GM18505 (cell line): ENCODE results near the gene ARID1B.

Experiments used
- ATAC-seq: cut with Tn5 transposase; IDR thresholded peaks from one replicate; pipeline ENCODE4 v1.9.1; 2021; ENCODE audit not compliant: unreplicated experiment
- POLR2A ChIP-seq: IDR thresholded peaks from 4 replicates; pipeline ENCODE4 v1.6.1; 2011; ENCODE audit warnings: borderline replicate concordance; ENCODE audit not compliant: insufficient read depth, insufficient read length; ENCODE audit errors: extremely low read depth

Gene ARID1B

DNA sequence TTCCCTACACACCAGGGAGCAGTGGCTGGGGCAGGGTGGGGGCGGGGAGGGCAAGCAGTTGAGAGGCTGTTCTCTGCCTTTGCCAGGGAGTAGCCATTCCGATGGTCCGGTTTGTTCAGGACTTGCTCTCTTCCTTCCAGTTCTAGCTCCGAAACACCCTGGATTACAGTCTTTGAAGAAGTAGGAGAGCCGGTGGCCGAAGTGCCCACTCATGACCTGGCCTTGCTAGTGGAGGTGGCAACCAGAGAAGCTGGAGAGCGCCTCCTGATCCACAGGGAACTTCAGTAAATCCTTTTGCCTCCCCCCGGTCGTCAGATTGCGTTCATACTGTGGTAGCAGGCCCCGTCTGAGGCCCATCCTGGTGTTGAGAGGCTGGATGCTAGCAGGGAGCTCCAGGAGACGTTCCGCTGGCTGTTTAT lies 92.8 kb downstream of the ARID1B start:
- TF ChIP-seq POLR2A = no peak
- no peak for ATAC-seq

DNA sequence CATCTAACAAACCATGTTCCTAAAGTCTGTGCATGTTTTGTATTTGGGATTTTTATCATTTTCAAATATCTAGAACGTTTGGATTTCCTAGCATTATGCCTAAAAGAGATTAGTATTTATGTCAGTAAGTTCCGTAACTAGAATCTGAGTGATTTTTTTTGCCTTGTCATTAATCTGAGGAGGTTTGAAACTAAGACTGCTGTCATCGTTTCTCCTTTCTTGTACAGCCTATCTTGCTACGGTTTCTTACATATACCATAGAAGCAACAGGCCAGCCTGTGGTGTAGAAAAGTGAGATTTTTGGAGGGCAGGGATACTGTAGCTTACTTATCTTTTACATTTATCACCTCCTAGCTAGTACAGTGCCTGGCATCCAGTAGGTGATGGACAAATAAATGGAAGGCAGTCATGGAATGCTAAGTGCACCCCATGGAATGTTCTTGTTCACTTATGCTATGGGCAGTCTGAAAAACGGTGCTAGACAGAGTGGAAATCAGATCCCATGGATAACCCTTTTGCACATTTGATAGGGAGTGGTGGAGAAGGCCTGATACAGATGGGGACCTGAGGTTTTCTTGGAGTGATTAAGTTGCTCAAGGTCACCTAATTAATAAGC lies 93.9 kb downstream of the ARID1B start:
- ATAC-seq = no peak
- TF ChIP-seq POLR2A = no peak

- TF ChIP-seq POLR2A = no peak
- no peak for ATAC-seq
Measured at GRCh38 chr6:156872903-156873302, 95.7 kb downstream of the ARID1B start.

- no peak for ATAC-seq
- TF ChIP-seq POLR2A = no peak
Measured at GRCh38 chr6:156873654-156874380, 96.6 kb downstream of the ARID1B start.

DNA sequence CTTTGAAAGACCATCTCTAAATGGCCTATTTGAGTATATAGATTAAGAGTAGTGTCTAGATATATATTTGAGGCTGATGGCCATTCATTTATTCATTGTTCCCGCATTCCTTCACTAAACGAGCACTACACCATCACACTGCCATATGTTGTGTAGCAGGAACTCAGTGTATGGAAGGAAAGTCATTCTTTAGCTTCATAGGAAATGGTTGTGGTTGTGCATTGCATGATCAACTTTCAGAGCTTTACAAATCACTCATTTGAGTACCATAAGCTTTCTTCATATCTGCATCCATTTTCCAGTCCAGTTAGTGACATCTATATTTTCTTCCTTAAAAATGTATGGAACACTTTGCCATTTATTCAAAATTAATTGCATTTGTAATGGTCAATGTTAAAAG lies 97.9 kb downstream of the ARID1B start:
- no peak for TF ChIP-seq POLR2A
- no peak for ATAC-seq

DNA sequence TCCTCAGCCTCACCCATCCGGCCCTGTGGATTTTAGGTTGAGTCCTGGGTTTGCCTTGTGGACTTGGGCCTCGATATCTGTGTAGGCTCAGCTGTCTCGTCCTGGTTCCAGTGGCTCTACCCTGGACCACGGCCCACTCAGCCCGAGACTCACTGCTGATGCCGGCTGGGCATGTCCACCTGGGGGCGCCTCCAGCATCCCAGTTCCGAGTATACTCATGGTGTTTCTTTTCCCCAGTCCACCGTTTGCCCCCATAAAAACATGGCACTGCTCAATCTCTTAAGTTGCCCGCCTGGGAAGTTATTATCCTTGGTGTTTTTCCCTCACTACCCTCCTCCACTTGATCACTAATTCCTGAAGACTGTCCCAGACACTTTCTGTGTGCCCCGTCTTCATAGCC lies 99.1 kb downstream of the ARID1B start:
- TF ChIP-seq POLR2A = no peak
- ATAC-seq = no peak

DNA sequence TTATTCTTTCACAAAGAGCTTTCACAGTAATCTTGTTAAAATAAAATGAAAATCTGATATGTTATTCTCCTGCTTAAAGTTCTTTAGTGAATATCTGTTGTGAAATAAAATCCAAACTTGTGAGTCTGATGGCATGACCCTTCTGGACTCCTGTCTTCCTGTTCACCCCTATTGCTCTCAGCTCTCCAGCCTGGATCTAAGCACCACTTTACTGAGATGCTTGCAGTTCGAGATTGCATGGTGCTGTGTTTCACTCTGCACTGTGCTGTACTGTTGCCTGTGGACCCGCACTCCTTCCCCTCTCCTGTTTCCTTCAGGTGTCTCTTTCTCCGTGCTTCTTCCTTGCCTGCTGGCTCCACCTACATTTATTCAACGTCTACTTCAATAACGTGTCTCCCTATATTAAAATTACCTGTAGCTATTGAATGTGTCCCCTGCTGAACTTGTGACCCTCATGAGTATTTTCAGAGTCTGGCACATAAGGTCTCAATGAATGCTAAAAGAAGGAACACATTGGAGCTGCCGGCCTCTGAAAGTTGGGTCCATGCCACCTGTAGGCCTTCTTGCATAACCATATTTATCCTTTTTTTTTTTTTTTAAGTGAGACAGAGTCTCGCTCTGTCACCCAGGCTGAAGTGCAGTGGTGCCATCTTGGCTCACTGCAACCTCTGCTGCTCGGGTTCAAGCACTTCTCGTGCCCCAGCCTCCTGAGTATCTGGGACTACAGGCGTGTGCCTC lies 100.1 kb downstream of the ARID1B start:
- ATAC-seq = no peak
- TF ChIP-seq POLR2A = no peak

- no peak for ATAC-seq
- no peak for TF ChIP-seq POLR2A
Measured at GRCh38 chr6:156878681-156879080, 101.5 kb downstream of the ARID1B start.

- no peak for ATAC-seq
Measured at GRCh38 chr6:156879186-156879585, 102.0 kb downstream of the ARID1B start.

GRCh38 chr6:156879591-156879990 lies 102.4 kb downstream of the ARID1B start:
- TF ChIP-seq POLR2A = no peak
- no peak for ATAC-seq

More at GRCh38 chr6:156879186-156879585, 102.0 kb downstream of the ARID1B start:
- no peak for TF ChIP-seq POLR2A

- no peak for TF ChIP-seq POLR2A
- ATAC-seq = no peak
Measured at GRCh38 chr6:156880913-156881312, 103.7 kb downstream of the ARID1B start.

DNA sequence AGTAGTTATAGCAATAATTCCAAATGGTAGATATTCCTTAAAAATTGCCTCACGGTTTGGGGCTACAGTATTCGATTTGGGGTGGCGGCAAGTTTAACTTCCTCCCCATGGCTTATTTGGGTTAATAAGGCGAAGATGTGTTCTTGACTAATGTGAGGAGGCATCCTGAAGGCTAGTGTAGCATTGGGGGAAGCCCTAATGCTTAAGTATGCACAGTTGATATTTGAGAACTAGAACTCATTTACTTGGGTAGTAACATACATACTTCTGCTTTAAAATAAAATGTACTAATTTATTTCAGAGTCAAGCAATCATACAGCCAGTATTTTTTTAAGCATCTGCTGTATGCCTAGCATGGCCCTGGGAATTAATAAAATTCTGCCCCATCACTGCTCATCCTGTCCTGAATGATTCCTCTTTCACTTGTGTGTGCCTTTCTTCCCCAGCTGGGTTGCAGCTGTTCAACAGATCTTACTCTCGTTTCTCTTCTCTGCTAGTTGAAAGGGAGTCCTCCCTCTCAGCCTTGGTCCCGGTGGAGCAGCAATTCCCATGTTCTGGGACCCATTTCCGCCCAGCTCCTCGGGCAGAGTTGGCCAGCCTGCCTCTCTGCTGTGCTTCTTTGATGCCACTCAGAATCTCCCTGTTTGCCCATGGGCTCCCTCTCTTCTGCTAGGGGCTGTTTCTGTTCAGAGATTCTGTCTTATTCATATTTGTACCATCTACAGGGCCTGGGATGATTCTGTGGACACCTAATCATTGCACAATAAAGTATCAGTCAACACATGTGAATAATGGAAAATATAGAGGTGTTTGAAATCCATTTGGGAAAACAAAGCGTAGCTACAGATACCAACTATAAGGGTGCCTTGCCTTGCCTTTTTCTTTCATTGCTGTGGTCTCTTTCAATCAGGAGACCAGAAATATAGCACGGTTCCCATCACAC lies 104.8 kb downstream of the ARID1B start:
- TF ChIP-seq POLR2A = no peak
- no peak for ATAC-seq

DNA sequence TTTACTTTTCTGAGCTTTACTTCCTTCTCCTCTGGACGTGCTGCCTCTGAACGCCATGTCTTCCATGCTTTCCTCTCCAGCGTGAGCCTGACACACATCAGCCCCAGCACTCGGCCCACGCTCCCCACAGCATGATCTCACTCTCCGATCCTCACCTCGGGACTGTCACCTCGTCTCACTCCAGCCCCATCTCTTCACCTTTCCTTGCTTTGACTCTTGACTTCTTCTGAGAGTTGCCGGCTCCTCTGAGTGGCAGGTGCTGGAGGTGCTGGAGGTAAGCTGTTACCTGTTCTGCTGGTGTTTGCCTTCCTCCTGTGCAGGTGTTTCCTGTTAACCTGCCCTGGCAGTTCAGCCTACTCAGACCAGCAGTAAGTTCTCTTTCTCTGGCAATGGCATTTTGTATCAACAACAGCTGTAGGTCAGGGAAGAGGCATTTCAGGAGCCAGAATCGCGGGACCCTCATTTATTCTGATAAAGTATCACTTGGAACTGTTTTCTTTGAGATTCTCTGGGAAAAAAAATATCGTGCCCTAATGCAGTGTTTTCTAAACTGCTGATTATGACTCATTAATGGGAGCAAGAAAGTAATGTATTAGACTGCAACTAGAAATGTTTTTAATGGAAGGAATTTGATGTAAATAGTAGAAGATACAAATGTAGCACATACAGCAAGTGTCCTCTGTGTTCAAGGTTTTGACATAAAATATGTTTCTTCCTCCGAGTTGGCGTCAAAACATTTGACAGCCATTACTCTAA lies 106.5 kb downstream of the ARID1B start:
- no peak for ATAC-seq
- TF ChIP-seq POLR2A = no peak

GRCh38 chr6:156884306-156884705 lies 107.1 kb downstream of the ARID1B start:
- no peak for TF ChIP-seq POLR2A
- ATAC-seq = no peak
